HG03439 (cell line): ENCODE results near the gene NABP2.

Source experiments
- ATAC-seq: cut with Tn5 transposase; IDR thresholded peaks from one replicate; pipeline ENCODE4 v1.9.1; 2021; ENCODE audit warnings: mild to moderate bottlenecking, moderate library complexity; ENCODE audit not compliant: unreplicated experiment

Gene NABP2

GRCh38 chr12:56212361-56212760 is 11.8 kb upstream of the NABP2 start:
- no peak for ATAC-seq

GRCh38 chr12:56213878-56214277 is 10.3 kb upstream of the NABP2 start:
- no peak for ATAC-seq

GRCh38 chr12:56216461-56216860 is 7.7 kb upstream of the NABP2 start:
- no peak for ATAC-seq

GRCh38 chr12:56219840-56220239 is 4.3 kb upstream of the NABP2 start:
- no peak for ATAC-seq

GRCh38 chr12:56220611-56221231 is 3.4 kb upstream of the NABP2 start:
- ATAC-seq, result no peak

- ATAC-seq, result peak; percentile 23
These were observed 2.8 kb upstream of the NABP2 start for GRCh38 chr12:56221232-56221756.

GRCh38 chr12:56221757-56222530 is 2.2 kb upstream of the NABP2 start, which contains the start of gene RNF41:
Gene RNF41 (minus strand): TSS chr12:56221922. CDS start chr12:56214047, 7,875 bp downstream.
- peak; percentile 70 for ATAC-seq

GRCh38 chr12:56222531-56222895 is 1.6 kb upstream of the NABP2 start:
- no peak for ATAC-seq

GRCh38 chr12:56223571-56224101 is 506 bp upstream of the NABP2 start:
- no peak for ATAC-seq

GRCh38 chr12:56224954-56225353 is 812 bp downstream of the NABP2 start:
- ATAC-seq, result no peak

- no peak for ATAC-seq
These were observed 4.9 kb downstream of the NABP2 start for GRCh38 chr12:56229082-56229481.

- no peak for ATAC-seq
These were observed 5.8 kb downstream of the NABP2 start, which contains the start of gene SLC39A5 for GRCh38 chr12:56229916-56230431. Gene SLC39A5 (plus strand): TSS chr12:56230051. CDS start chr12:56231275, 1,224 bp downstream.

GRCh38 chr12:56230432-56231183 is 6.5 kb downstream of the NABP2 start:
- no peak for ATAC-seq

- no peak for ATAC-seq
These were observed 7.0 kb downstream of the NABP2 start for GRCh38 chr12:56231184-56231582.

GRCh38 chr12:56234746-56235436 is 10.7 kb downstream of the NABP2 start:
- ATAC-seq, result no peak

GRCh38 chr12:56236091-56236490 is 11.9 kb downstream of the NABP2 start:
- ATAC-seq, result no peak

GRCh38 chr12:56236985-56237384 is 12.8 kb downstream of the NABP2 start:
- ATAC-seq, result no peak

- ATAC-seq, result no peak
These were observed 13.4 kb downstream of the NABP2 start for GRCh38 chr12:56237552-56237951.

GRCh38 chr12:56241424-56242303 is 17.5 kb downstream of the NABP2 start:
- no peak for ATAC-seq
